A549 (cell line): ENCODE data around the gene NAV2. TPM values are rescaled to one million over a fixed set of nuclear protein-coding genes. Genes with fewer than 3 reads are reported as not detected.

ENCODE experiments used
- ATAC-seq, 2 experiments: fragments of 200-7000 bp in 1 of 2; fragments of >200 bp in 1 of 2; cut with Nextera tagmentation in 1 of 2; cut with Tn5 transposase in 1 of 2; 3 replicates each; pipeline versions ENCODE4 v1.8.0 to v1.9.1; 2018 to 2020; ENCODE audit warnings: mild to moderate bottlenecking in 1 of 2, moderate library complexity in 1 of 2
- CTCF ChIA-PET: fragments of 300-600 bp; sonication (Branson Sonifier 250); formaldehyde crosslinking; extraction: SDS; loops from one replicate; lab custom pipeline; 2021; ENCODE audit warnings: antibody characterized with exemption, inconsistent platforms; lab: Yijun Ruan, JAX
- POLR2A ChIA-PET: fragments of 350-600 bp; formaldehyde crosslinking; extraction: SDS; loops from one replicate; lab custom pipeline; 2021; ENCODE audit warnings: antibody characterized with exemption, inconsistent platforms; lab: Yijun Ruan, JAX
- DNase-seq, 2 experiments: peaks; one replicate each; pipeline versions ENCODE4 v3.0.0 to v3.0.0-alpha.2; 2011 to 2016; ENCODE audit warnings: low read depth in 1 of 2, low spot score in 1 of 2
- FAIRE-seq: peaks from 2 replicates; lab custom pipeline; 2011; peaks lifted over from hg19 to GRCh38; lab: Jason Lieb, UNC
- H3K27ac ChIP-seq, 2 experiments: fragments of >200 bp; sonication (Bioruptor Twin); formaldehyde crosslinking; 3 replicates each; pipeline ENCODE4 v1.5.1; 2016 to 2017
- H3K4me1 ChIP-seq: fragments of >200 bp; sonication (Bioruptor Twin); formaldehyde crosslinking; 3 replicates; pipeline ENCODE4 v1.6.1; 2016
- H3K4me2 ChIP-seq: fragments of >200 bp; sonication (Bioruptor Twin); formaldehyde crosslinking; 3 replicates; pipeline ENCODE4 v1.6.1; 2016
- H3K4me3 ChIP-seq: fragments of >200 bp; sonication (Bioruptor Twin); formaldehyde crosslinking; 3 replicates; pipeline ENCODE4 v1.5.1; 2016
- H3K9me3 ChIP-seq: fragments of >200 bp; sonication (Bioruptor Twin); formaldehyde crosslinking; 3 replicates; pipeline ENCODE4 v1.6.1; 2016
- CEBPB ChIP-seq, 2 experiments: fragments of >200 bp in 1 of 2; sonication (Bioruptor Twin) in 1 of 2; formaldehyde crosslinking in 1 of 2; IDR thresholded peaks; 2 replicates each; pipeline ENCODE4 v1.6.1; 2012 to 2016
- E2F6 ChIP-seq: IDR thresholded peaks from 2 replicates; pipeline ENCODE4 v1.6.1; 2012; ENCODE audit warnings: low read depth, borderline replicate concordance
- EHF ChIP-seq: fragments of 250-450 bp; sonication (Bioruptor Pico); IDR thresholded peaks from 2 replicates; pipeline ENCODE4 v1.5.0; 2020; ENCODE audit warnings: mild to moderate bottlenecking
- EHMT2 ChIP-seq: fragments of 200-600 bp; sonication (generic); IDR thresholded peaks from 2 replicates; pipeline ENCODE4 v1.6.1; 2016; ENCODE audit warnings: antibody characterized with exemption, low read depth, mild to moderate bottlenecking, moderate library complexity
- ELK1 ChIP-seq: fragments of 150-350 bp; IDR thresholded peaks from 2 replicates; pipeline ENCODE4 v1.6.1; 2014; ENCODE audit warnings: low read depth, mild to moderate bottlenecking, low read length
- GATA3 ChIP-seq: IDR thresholded peaks from 2 replicates; pipeline ENCODE4 v1.6.1; 2012; ENCODE audit warnings: borderline replicate concordance
- HOXB13 ChIP-seq: fragments of 250-450 bp; sonication (Bioruptor Pico); IDR thresholded peaks from 2 replicates; pipeline ENCODE4 v1.5.0; 2020; ENCODE audit warnings: low read depth, mild to moderate bottlenecking, moderate library complexity
- HOXB5 ChIP-seq: fragments of 250-450 bp; sonication (Bioruptor Pico); IDR thresholded peaks from 2 replicates; pipeline ENCODE4 v1.5.0; 2020; ENCODE audit warnings: mild to moderate bottlenecking, moderate library complexity
- JUN ChIP-seq, 2 experiments: fragments of >200 bp; sonication (Bioruptor Twin); formaldehyde crosslinking; IDR thresholded peaks; 2 replicates in 1 of 2; 3 replicates in 1 of 2; pipeline ENCODE4 v1.6.1; 2016 to 2017
- JUNB ChIP-seq: fragments of >200 bp; sonication (Bioruptor Twin); formaldehyde crosslinking; IDR thresholded peaks from 2 replicates; pipeline ENCODE4 v1.6.1; 2016
- KDM5A ChIP-seq: fragments of 200-600 bp; sonication (generic); IDR thresholded peaks from 2 replicates; pipeline ENCODE4 v1.6.1; 2016; ENCODE audit warnings: antibody characterized with exemption, mild to moderate bottlenecking
- MAFK ChIP-seq: fragments of 450-650 bp; IDR thresholded peaks from 2 replicates; pipeline ENCODE4 v1.6.1; 2014; ENCODE audit not compliant: partially characterized antibody
- MAX ChIP-seq: IDR thresholded peaks from 2 replicates; pipeline ENCODE4 v1.6.1; 2012
- POLR2AphosphoS2 ChIP-seq: conservative IDR thresholded peaks from 2 replicates; pipeline ENCODE4 v1.6.1; 2012; ENCODE audit warnings: low read length, improper control_type of control experiment, inconsistent platforms
- RAD21 ChIP-seq, 2 experiments: fragments of >200 bp in 1 of 2; sonication (Bioruptor Twin) in 1 of 2; formaldehyde crosslinking in 1 of 2; IDR thresholded peaks in 1 of 2; conservative IDR thresholded peaks in 1 of 2; 2 replicates in 1 of 2; 3 replicates in 1 of 2; pipeline ENCODE4 v1.6.1; 2012 to 2018; ENCODE audit warnings: inconsistent platforms in 1 of 2
- RFX5 ChIP-seq: fragments of 450-650 bp; IDR thresholded peaks from 2 replicates; pipeline ENCODE4 v1.7.1; 2014; ENCODE audit warnings: antibody characterized with exemption, mild to moderate bottlenecking, moderate library complexity
- SMC3 ChIP-seq: fragments of >200 bp; sonication (Bioruptor Twin); formaldehyde crosslinking; IDR thresholded peaks from 3 replicates; pipeline ENCODE4 v1.6.1; 2018; ENCODE audit warnings: inconsistent platforms
- ZNF302 ChIP-seq: fragments of 250-450 bp; sonication (Bioruptor Pico); IDR thresholded peaks from 2 replicates; pipeline ENCODE4 v1.9.0; 2021; ENCODE audit warnings: inconsistent platforms, mild to moderate bottlenecking, moderate library complexity
- ZSCAN20 ChIP-seq: fragments of 250-450 bp; sonication (Bioruptor Pico); IDR thresholded peaks from 2 replicates; pipeline ENCODE4 v1.8.0; 2022; ENCODE audit warnings: mild to moderate bottlenecking, moderate library complexity
- WGBS: methylation state at CpG from one replicate; pipeline ENCODE4 v1.1.6; 2017; ENCODE audit errors: missing lambda C conversion rate; 5-methylcytosine and 5-hydroxymethylcytosine counted together
- polyA plus RNA-seq, 4 experiments: library from polyadenylated mRNA; depleted of rRNA in 3 of 4; stranded (reverse); fragments of >200 nt; fragmentation: RNase III in 1 of 4; extraction: RNeasy Plus Mini Kit Qiagen cat#74134 plus additional on column Dnase treatment in 1 of 4; gene quantifications; 2 replicates in 3 of 4; 3 replicates in 1 of 4; pipeline ENCODE4 v1.2.3, GENCODE V29; 2011 to 2017
- TF ChIP-seq, protein P1 (sequence below): fragments of >200 bp; sonication (Bioruptor Twin); formaldehyde crosslinking; IDR thresholded peaks from 2 replicates; pipeline ENCODE4 v1.6.1; 2016
- TF ChIP-seq, protein P2 (sequence below): fragments of 250-450 bp; sonication (Bioruptor Pico); IDR thresholded peaks from 2 replicates; pipeline ENCODE4 v1.5.0; 2020; ENCODE audit warnings: low read depth, mild to moderate bottlenecking, moderate library complexity

The NAV2 gene
- polyA plus RNA-seq, 2 of the 4 experiments (the other 2 are of a cell fraction): 4.9 to 19.8 TPM

- TF ChIP-seq HOXB13 (CRISPR knock-in tag) (no peak), MAX (0 out of 2 replicates have a peak, but pooled peaks have one; percentile 25), E2F6 (no peak), CEBPB (IDR thresholded peaks at IDR 0.05) (no peak), HOXB5 (CRISPR knock-in tag) (no peak), KDM5A (no peak), SMC3 (peak; percentile 98), RFX5 (no peak), ZSCAN20 (CRISPR knock-in tag) (no peak), JUN (IDR thresholded peaks at IDR 0.05) (no peak), ZNF302 (CRISPR knock-in tag) (no peak)
- TF ChIP-seq, protein P1, sequence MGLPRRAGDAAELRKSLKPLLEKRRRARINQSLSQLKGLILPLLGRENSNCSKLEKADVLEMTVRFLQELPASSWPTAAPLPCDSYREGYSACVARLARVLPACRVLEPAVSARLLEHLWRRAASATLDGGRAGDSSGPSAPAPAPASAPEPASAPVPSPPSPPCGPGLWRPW: no peak
Measured at GRCh38 chr11:19742588-19743292, 30.1 kb downstream of the NAV2 start (continued).

DNA sequence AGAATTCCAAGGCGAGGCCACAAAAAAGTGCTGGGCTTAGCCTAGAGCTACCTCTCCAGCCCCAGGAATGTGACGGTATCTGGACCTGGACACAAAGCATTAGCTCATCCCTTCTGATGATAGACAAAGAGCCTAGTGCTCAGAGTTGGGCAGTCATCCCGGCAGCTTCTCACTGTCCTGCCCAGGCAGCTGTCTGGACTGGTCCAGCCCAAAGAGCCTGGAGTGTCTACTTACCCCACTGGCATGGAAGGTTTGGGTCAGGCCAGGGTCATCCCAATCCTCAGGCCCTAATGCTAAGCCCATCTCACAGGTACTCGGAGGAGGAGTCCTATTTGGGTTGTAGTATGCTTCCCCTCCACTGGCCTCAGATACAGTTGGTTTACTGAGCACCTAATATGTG lies 31.0 kb downstream of the NAV2 start:
- FAIRE-seq (no peak), DNase-seq (no peak), ATAC-seq (no peak)
- ChIA-PET CTCF (interaction anchor here (0.6 to 4.9 kb wide), 41 partner anchors 8 to 673 kb away, joined by 3 to 296 read pairs (median 5); no protein-coding TSS in a partner anchor), POLR2A (no interaction called here)
- no peak overlapping the region for H3K4me3 ChIP-seq
- H3K27ac ChIP-seq: no peak overlapping the region
- WGBS: 54% methylated on average over 4 of the region's 4 CpGs
- H3K9me3 ChIP-seq: no peaks in the 10 kb centered on the region
- 0 out of 3 replicates have a peak, but pooled peaks cover 8% of the 10 kb centered on the region for H3K4me1 ChIP-seq
- no peak overlapping the region for H3K4me2 ChIP-seq
- TF ChIP-seq MAFK (no peak), JUNB (no peak), POLR2AphosphoS2 (no peak), EHF (CRISPR knock-in tag) (no peak)
- TF ChIP-seq, protein P1: no peak

- no peak for DNase-seq
- Histone ChIP-seq H3K4me2 (no peak overlapping the region), H3K4me3 (no peak overlapping the region), H3K4me1 (0 out of 3 replicates have a peak, but pooled peaks cover 8% of the 10 kb centered on the region), H3K27ac (no peak overlapping the region), H3K9me3 (no peaks in the 10 kb centered on the region)
- no peak for TF ChIP-seq POLR2AphosphoS2
- TF ChIP-seq GATA3: no peak
- no peak for TF ChIP-seq HOXB5 (CRISPR knock-in tag)
- TF ChIP-seq, protein P2, sequence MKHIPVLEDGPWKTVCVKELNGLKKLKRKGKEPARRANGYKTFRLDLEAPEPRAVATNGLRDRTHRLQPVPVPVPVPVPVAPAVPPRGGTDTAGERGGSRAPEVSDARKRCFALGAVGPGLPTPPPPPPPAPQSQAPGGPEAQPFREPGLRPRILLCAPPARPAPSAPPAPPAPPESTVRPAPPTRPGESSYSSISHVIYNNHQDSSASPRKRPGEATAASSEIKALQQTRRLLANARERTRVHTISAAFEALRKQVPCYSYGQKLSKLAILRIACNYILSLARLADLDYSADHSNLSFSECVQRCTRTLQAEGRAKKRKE (CRISPR knock-in tag): no peak
- TF ChIP-seq ZNF302 (CRISPR knock-in tag): no peak
- TF ChIP-seq EHMT2: no peak
- no peak for TF ChIP-seq RAD21 (conservative IDR thresholded peaks at IDR 0.05 in 1 of 2, IDR thresholded peaks at IDR 0.05 in 1 of 2)
- no peak for TF ChIP-seq ELK1
- no peak for TF ChIP-seq MAX
- TF ChIP-seq SMC3: no peak
- ChIA-PET POLR2A (no interaction called here), CTCF (interaction anchor here (0.6 to 4.9 kb wide), 20 partner anchors 8 to 673 kb away, joined by 3 to 296 read pairs (median 10); no protein-coding TSS in a partner anchor)
- FAIRE-seq: no peak
- no peak for ATAC-seq
Measured at GRCh38 chr11:19744130-19744529, 31.5 kb downstream of the NAV2 start.
